NCI-H1694 treated with DMSO at 0.1 percent for 48 hours (cell line): ENCODE results near the gene TAF1B.

Experiments
- DNase-seq: peaks from one replicate; lab custom pipeline; 2025; lab: John Stamatoyannopoulos, UW

The TAF1B gene

DNA sequence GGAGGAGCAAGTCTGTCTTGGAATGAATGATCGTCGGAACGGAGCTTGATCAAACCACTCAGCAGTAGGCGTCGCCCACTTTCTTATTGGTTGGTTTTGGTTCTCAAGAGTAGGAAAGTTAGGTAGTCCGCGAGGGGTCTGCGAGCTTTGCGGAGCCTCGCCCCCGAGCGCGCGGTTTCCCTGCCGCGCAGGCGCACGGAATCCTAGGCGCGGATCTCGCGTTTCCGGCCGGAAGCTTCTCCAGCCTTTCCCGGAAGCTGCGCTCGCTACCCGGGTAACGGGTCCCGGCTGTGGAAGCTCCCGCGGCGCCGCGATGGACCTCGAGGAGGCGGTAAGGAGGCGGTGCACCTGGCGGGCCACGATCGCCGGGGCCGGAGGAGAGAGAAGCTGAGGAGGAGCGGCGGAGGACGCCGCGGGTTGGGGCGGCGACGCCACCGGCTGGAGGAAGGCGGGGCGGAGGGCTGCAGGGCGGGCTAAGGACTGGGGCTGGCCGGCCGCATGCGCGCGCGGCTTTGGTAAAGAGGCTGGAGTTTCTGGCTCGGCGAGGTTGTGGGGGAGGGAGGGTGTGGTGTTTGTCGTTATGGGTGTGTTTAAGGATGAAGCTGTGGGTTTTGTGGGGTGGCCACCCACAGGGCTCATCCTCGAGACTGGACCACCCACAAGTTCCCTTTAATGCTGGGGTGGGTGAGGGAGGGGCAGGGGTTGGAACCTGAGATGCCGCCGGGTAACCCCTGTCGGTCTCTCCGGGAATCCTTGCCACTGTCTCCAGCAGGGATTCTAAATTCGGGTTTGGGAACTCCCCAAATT is at the start of gene TAF1B:
TSS of gene TAF1B (plus strand) at position 246 of the 807 bp plus-strand sequence. CDS start at position 314, 68 bp downstream.
- peak; percentile 98 for DNase-seq

DNA sequence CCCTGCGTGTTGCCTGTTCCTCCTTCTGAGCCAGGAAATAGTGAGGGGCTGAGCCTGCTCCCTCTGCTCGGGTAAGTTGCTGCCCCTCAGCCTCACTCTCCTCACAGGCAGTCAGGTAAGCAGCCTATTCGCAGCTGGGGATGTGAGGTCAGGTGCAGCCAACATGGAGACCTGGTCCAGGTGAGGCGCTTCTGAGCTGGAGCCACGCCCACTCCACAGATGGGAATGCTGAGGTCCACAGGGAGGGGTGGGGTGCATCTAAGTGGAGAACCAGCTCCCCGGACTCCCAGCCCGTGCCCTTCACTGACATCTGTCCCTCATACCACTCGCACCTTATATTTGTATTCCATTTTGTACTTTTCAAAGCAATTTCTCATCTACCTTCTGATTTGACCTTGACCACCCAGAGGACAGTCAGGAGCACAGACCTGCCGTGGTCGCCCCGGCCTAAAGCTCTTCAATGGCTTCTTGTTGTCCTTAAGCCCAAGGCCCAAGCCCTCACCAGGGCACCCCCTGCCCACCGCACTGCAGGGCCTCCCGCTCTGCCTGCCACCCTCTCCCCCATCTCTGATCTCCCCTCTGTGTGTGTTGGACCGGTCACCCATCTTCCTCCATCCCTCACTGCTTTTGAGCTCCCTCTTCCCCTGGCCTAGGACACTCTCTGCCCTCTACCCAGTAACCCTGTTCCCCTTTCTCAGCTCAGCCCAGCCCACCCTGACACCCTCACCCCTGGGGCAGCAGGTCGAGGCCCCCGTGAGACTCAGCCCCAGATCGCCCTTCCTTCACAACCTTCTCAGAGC is 49.2 kb upstream of the TAF1B start:
- no peak for DNase-seq

DNA sequence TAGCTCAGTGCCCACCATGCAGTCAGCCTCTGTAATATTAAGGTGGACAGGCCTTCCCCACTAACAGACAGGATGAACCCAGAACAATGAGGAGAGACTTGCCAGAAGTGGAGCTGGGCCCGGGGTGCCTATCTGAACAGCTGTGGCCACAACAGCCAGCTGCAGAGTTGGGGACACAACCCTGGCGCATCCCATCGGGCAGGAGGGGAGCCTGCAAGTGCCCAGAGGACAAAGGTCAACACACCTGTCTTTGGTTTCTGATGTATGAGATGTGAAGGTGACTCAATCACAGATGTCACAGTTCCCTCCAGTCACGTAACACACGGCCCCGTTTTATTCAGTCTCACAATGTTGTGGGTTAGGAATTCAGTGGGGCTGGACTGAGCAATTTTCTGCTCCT is 48.2 kb upstream of the TAF1B start:
- DNase-seq, result no peak

DNA sequence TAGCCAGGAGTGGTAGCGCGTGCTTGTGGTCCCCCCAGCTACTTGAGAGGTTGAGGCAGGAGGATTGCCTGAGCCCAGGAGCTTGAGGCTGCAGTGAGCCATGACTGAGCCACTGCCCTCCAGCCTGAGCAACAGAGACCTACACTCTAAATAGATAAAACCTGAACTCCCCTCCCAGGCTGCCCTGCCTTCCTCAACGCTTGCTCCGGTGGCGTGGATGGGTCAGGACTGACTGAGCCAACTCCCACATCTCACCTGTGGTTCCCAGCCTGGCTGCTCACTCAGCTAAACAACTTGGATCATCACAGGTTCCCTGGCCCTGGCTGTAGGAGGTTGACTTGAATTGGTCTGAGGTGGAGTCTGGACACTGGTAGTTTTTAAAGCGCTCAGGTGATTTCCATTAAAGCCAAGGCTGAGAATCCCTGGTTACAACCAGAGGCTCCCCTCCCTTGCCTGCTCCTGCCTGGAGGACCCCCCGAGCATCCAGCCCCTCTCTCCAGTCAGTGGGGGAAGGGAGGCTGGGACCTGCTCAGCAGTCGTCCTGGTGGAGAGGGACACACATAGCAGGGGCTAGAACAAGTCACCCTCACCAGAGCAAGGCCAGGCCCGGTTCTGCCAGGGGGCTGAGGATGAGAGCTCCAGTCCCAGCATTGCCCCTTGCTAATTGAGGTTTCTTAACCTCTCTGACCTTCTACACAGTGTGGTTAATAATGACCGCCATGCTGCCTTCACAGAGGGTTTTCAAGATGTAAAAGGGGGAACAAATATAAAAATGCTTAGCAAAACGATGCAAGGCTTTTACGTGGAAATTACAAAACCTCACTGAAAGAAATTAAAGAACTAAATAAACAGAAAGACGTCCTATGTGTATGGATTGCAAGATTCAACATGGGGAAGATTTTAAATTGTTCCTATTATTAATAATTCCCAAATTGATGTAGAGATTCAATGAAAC is 46.9 kb upstream of the TAF1B start:
- DNase-seq, result no peak

DNA sequence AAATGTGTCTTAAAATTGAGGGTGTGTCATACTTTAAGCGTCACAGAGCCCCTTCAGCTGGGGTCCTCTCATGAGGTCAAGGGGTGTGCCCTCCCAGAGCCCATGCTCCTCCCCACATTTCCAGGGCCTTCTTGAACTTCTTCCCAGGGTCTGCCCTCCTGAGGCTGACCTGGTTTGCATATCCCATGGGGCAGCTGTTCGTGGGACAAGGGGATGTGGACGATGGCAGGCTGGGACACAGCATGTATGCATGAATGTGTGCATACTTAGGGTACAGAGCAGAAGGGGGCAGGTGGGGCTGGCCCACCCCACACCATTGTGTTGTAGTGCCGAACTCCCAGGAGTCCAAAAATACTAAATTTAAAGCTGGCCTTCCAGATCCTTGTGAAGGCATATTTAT is 46.2 kb upstream of the TAF1B start:
- no peak for DNase-seq

DNA sequence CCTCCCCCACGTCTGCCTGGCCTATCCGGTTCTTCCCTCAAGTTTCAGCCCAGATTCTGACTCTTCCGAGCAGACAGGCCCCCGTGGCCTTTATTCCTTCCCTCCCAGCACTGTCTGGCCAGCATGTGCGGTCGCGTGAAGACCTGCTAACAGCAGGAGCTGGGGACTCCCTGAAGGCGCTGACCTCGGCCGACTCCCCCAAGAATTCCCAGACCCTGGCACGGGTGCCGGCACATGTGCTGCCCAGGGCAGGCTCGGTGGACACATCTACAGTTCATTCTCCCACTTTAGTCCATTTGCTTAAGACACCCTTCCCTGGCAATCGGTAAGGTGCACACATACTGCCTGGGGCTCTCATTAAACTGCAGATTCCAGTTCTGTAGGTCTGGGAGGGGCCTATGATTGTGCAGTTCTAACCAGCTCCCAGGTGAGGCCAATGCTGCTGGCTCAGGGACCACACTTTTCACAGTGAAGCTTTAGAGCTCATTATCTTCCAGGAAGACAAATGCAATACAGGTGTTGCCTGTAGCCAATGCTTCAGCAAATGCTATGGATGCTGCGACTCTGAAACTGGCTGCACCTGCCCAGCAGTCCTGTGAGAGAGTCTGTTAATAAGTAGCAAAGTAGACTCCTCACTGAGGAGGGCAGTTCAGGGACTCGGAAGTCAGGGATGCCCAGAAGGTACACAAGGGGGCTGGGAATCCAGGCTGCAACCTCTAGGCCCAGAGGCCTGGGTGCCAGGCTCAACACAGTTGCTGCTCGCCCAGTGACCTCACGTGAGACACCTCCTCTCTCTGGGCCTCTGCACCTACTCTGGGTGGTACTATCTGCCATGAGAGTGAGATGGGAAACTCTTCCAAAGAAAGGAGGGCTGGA is 45.4 kb upstream of the TAF1B start:
- DNase-seq, result no peak

DNA sequence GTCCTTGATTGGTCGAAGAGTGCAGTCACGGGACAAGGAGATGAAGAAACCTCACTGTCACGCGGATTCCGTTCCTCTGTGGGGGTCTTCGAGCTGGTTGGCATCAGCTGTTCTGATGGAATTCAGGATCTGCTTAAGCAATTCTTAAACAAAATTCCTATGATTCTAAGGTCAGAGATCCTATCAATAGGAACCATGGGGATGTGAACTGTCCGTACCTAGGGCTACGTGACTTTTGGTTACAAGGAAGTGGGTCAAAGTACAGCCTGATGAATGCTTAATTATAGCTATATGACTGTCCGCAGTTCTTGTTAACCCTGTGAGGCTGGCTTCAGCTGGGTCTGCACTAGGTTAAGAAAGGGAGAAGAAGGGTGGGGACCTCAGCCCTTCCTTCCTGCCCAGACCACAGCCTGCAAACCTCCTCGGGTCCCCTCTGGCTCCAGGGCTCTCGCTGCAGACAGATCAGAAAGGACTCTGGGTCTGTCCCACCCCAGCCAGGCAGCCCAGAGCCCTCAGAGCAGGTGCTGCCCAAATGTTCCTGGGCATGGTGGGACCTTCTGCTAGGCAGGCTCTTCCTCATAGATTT is 44.2 kb upstream of the TAF1B start:
- no peak for DNase-seq

DNA sequence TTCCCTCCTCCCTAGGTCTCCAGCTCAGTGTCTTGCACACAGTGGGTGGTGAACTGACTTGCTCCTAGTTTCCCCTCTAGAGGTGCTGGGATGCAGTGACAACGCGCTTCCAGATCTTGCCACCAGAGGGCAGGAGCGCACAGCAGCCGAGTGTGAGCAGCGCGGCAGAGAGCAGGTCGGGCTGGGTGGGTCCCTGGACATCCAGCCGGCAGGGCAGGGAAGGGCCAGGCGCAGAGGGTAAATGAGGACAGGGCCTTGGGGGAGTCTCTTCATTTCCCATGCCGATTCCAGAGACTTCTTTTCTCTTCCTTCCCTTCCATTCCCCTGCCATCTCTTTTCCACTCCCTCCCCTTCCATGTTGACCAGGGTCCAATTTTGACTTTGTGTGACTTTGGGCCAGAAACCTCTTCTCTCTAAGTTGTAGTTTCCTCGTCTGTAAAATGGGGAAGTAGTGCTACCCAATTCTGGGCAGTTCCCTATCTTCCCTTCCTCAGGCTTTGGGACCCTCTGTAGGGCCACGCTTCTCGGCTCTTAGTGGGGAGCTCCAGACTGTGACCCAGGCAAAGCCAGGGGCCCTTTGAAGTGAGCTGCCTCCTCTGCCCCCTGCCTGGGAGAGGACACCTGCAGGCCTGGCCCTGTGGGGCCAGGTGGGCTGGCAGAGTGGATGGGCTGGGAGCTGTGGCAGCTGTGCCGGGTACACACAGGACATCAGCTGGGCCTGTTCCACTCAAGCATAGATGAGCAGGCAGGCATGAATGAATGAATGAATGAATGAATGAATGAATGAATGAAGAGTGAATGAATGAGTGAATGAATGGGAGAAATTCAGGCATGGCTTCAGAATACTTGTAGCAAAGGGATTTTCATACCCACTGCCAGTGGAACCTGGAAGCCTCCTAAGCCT is 43.3 kb upstream of the TAF1B start:
- DNase-seq, result peak; percentile 74

DNA sequence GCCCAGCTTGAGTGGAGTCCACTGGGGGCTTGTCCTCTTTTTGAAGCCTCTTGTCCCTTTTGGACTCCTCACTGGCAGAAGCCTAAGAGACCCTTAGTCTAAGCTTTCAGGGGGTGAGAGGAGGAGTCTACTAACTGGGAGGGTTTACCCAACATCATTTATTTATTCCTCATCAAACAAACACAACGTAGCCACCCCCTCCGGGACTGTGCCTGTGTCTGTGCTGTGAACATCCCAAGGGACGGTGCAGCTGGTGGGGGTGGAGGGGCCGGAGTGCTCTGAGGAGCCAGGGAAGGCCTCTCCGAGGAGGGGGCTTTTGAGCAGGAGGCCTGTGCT is 42.7 kb upstream of the TAF1B start:
- no peak for DNase-seq

DNA sequence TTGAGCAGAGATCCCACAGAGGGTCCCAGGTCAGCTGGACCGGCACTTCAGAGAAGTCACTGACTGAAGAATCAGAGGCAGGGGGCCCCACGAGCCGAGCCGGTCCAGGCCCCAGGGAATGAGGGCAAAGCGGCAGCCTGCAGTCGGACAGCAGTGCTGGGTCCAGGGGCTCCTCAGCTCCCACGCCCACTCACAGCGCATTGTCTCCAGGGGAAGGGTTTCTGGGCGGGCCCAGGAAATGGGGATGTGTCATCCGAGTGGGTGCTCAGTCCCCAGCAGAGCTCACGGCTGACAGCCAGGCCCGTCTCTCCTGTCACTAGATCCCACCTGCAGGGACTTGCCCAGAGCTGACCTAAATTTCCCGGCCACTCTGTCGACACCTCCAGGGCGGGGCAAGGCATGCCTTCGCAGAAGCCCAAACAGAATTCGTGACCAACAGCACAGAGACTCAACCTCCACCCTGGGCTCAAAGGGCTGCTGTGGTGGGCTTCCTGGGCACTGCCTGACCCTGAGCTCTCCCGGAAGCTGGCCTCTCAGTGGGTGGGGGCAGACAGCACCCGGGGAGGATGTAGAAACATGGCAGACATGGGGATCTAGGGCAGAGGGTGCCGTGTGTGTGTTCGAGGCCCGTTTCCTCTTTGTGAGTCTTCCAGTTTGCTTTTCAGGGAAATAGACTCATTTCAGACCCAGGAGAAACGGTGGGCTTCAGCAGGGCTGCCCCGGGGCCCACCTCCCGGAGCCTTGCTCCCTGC is 42.1 kb upstream of the TAF1B start:
- no peak for DNase-seq

DNA sequence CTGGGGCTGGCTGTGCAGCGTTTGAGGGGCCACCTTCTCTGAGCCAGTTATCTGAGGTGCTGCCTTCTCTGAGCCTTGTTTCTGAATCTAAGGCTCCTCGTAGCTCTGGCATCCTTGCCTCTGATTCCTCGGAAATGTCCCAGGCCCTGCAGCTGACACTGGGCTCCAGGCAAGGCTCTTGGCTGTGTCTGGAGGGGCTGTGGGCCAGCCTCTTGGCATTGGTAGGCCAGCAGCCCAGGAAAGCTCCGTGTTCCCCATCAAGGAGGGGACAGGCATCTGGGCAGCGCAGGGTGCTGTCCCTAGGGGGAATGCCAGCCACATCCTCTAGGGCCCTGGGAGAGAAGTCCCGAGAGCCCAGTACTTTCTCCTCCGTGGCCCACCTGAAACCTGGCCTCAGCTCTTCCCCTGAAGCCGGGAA is 40.7 kb upstream of the TAF1B start:
- DNase-seq, result no peak

DNA sequence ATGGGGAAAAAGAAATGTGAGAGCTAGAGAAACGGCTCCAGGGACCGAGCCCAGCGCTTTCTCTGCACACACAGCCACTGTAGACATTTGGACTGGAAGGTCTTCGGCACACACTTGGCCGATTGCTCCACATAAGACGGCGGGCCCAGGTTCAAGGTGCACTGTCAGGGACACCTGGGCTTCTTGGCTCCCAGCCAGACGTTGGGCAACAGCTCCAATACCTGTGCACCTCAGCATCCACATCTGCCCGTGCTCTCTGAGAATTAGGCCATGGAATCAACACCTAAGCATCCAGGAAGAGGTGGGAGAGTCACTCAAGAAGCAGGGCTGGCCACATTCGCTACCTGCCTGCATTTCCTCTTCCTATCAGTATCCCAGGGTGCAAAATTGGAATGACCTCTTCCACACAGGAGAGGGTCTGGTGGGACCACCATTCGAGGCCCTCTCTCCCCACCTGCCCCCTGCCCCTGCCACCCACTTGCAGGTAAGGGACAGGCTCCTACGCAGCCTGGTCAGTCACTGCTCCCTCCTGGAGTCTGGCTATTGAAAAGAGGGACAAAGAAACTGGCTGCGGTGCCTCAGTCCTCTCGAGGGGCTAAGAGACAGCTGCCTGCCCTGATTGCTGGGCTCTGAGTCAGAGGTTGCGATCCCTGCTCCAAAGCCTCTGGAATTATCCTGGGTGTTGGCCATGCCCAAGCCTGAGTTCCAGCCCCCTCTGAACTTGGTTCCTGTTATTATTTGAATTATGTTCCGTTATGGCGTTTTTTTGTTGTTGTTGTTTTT is 40.1 kb upstream of the TAF1B start:
- no peak for DNase-seq

DNA sequence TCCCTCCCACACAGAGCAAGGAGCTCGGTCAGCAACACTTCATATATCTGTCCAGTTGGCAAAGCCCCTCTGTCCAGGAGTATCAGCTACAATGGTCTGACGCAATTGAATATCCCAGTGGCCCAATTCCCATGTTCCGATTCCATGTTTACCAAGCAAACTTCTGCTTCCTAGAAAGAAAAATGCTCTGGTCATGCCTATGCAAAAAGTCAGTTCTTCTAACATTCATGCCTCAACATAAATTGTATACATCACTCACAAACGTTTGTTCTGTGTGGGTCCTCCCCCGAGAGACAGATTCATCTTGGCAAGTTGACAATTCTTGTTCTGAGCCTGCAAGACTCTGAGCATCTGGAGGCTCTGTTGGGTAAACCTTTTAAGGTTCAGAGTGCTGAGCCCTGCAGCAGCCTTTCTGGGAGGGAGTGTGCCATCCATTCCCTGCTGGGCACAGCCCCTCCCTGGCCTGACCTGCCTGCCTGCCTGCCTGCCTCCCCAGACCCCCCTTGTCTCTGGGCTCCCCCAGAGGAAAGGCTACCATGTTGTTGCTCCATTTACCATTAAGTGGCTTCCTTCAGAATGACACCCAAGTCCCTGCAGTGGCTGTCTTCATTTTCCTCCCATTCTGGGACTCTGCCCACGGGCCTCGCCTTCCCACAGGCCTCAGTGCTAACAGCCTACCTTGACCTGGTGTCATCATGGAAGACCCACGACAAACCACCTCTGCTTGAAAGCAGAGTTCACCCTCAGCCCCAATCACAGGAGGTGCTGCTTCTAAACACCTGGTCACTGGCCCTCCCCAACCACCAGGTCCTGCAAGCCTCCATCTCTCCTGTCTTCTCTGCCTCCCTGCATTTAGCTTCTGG is 37.6 kb upstream of the TAF1B start:
- no peak for DNase-seq

DNA sequence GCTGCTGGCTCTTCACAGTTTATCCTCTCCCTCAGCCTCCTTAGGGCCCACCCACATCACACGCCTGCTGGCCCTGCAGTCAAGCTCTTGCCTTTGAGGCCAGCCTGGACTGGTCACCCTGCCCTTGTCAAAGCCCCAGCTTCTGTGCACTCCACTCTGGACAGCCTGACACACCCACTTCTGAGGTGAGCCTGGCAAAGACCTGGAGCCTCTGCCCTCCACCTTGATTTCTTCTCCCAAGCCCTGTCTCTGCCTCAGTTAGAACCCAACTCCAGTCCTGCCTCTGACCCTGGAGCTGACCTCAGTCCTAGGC is 37.0 kb upstream of the TAF1B start:
- no peak for DNase-seq

DNA sequence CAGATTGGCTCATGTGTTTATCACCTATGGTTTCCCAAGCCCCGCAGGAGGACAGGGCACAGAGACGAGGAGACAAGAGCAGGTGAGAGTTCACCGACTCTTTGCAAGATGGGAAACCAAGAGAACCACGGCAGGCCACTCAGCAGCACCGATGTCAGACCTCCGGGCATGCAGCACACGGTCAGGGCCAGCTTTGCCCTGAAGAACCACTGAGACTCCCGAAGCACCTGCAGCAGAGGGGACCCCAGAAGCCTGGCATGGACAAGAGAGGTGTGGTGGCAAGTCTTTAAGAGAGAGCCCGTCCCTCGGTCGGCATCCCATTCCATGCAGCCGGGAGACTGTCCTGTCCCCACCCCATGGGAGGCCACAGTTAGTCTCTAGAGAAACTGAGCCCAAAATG is 36.6 kb upstream of the TAF1B start:
- no peak for DNase-seq

DNA sequence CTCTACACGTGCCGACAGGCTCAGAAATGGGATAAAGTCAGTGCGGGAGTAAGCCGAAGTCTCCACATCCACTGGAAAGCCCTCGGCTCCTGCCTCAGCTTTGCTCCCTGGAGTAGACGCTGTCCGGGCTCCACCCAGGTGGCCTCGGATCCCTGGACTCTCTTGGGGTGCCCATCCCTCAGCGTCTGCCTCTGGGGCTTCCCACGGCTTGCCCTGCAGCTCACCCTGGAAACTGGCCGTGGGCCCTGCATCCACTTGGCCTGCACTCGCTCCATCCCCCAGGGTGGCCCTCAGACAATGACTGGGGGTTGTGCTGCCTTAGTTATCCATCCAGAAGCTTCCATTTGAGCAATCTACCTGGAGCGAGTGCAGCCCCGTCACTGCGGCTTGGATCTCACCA is 36.2 kb upstream of the TAF1B start:
- DNase-seq, result no peak

DNA sequence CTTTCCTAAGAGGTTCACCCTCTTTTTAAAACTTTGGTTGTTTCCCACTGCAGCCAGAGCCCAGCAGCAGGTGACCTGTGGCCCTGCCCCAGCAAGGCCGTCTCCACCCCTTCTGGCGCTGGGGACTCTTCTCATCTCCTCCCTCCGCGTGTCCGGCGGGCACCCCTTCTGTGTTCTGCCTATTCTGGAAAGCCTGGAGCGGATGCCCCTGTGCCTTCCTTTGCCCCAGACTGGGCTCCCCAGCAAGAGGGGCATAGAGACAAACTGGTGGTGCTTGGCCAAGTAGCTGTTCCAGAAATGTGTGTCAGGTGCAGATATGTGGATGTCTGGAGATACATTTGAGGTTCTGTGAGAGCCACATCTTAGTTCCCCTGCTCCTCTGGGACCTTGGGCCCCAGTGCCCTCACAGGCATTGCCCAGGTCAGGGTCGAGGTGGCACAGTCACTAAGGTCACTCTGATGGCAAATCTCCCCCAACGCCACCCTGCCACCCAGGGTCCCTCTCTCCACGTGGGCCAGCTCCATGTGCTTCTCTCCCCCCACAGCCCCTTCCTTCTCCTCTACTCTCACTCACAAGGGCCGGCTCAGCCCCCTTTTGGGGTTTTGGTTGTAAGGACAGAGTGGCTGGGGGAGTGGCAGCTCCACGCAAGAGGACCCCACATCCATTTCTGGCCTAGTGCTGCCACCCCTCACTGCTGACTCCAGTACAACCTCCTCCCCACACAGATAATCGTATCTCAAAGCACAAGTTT is 35.5 kb upstream of the TAF1B start:
- no peak for DNase-seq
